ENCODE results near the gene SLC7A11. TPM values are rescaled to one million over a fixed set of nuclear protein-coding genes. Genes with fewer than 3 reads are reported as not detected.

The SLC7A11 gene
- total and polyA plus RNA-seq, 7 experiments from 2014 or later, result 0.21 to 2.8 (median 0.54) TPM; not detected in 2

GRCh38 chr4:138182838-138183426, 59.2 kb downstream of the SLC7A11 start:
- intact Hi-C loops (cut with micrococcal nuclease), result no loop called here
- no peaks in the 10 kb centered on the region for H3K36me3 ChIP-seq (ENCODE audit: control insufficient read depth in 2 of 3, insufficient read depth in 3 of 3, low read length in 3 of 3)
- no peaks in the 10 kb centered on the region for H3K4me1 Mint-ChIP-seq
- no peak overlapping the region for H3K27ac Mint-ChIP-seq
- H3K27me3 Mint-ChIP-seq, result peaks cover 0 to 6% (median 0%) of the 10 kb centered on the region in 5 donors
- DNase-seq (no peak), ATAC-seq (no peak)
- ChIA-PET CTCF (no interaction called here), POLR2A (no interaction called here)
- H3K9me3 ChIP-seq (ENCODE audit: control insufficient read depth in 2 of 3, low read length in 3 of 3), result no peaks in the 10 kb centered on the region
- no peaks in the 10 kb centered on the region for H3K27me3 ChIP-seq (ENCODE audit: control insufficient read depth in 2 of 2, insufficient read depth in 2 of 2, low read length in 2 of 2)
- peaks cover 0 to 10% (median 0%) of the 10 kb centered on the region in 5 donors for H3K36me3 Mint-ChIP-seq
- H3K9me3 Mint-ChIP-seq, result peaks cover 0 to 6% (median 0%) of the 10 kb centered on the region in 11 donors
- no peaks in the 10 kb centered on the region for H3K4me1 ChIP-seq (ENCODE audit: control insufficient read depth in 2 of 2, insufficient read depth in 2 of 2, low read length in 2 of 2)
- no peak overlapping the region for H3K4me3 ChIP-seq (ENCODE audit: low read length)
- H3K27ac ChIP-seq (ENCODE audit: low read depth, low read length), result no peak overlapping the region
- no peak overlapping the region for H3K4me3 Mint-ChIP-seq

GRCh38 chr4:138181287-138181686, 60.9 kb downstream of the SLC7A11 start:
- peaks cover 0 to 4% (median 0%) of the 10 kb centered on the region in 5 donors for H3K27me3 Mint-ChIP-seq
- no peak for DNase-seq
- Histone ChIP-seq H3K27me3 (ENCODE audit: control insufficient read depth in 2 of 2, insufficient read depth in 2 of 2, low read length in 2 of 2) (no peaks in the 10 kb centered on the region), H3K36me3 (ENCODE audit: control insufficient read depth in 2 of 3, insufficient read depth in 3 of 3, low read length in 3 of 3) (no peaks in the 10 kb centered on the region), H3K4me3 (ENCODE audit: low read length) (no peak overlapping the region), H3K4me1 (ENCODE audit: control insufficient read depth in 2 of 2, insufficient read depth in 2 of 2, low read length in 2 of 2) (no peaks in the 10 kb centered on the region), H3K9me3 (ENCODE audit: control insufficient read depth in 2 of 3, low read length in 3 of 3) (no peaks in the 10 kb centered on the region), H3K27ac (ENCODE audit: low read depth, low read length) (no peak overlapping the region)
- ATAC-seq, result no peak
- peaks cover 0 to 12% (median 0%) of the 10 kb centered on the region in 5 donors for H3K36me3 Mint-ChIP-seq
- CTCF ChIA-PET, result no interaction called here
- POLR2A ChIA-PET, result no interaction called here
- no peaks in the 10 kb centered on the region for H3K4me1 Mint-ChIP-seq
- H3K4me3 Mint-ChIP-seq, result no peak overlapping the region
- no peak overlapping the region for H3K27ac Mint-ChIP-seq
- H3K9me3 Mint-ChIP-seq, result peaks cover 0 to 6% (median 0%) of the 10 kb centered on the region in 11 donors
- intact Hi-C loops (cut with micrococcal nuclease), result no loop called here

GRCh38 chr4:138178566-138178965, 63.6 kb downstream of the SLC7A11 start:
- H3K27ac ChIP-seq (ENCODE audit: low read depth, low read length), result no peak overlapping the region
- ATAC-seq (no peak), DNase-seq (no peak)
- H3K9me3 ChIP-seq (ENCODE audit: control insufficient read depth in 2 of 3, low read length in 3 of 3), result no peaks in the 10 kb centered on the region
- H3K36me3 Mint-ChIP-seq, result peaks cover 0 to 12% (median 0%) of the 10 kb centered on the region in 5 donors
- no peak overlapping the region for H3K27ac Mint-ChIP-seq
- H3K4me1 ChIP-seq (ENCODE audit: control insufficient read depth in 2 of 2, insufficient read depth in 2 of 2, low read length in 2 of 2), result no peaks in the 10 kb centered on the region
- intact Hi-C loops (cut with micrococcal nuclease), result no loop called here
- CTCF ChIA-PET, result no interaction called here
- peaks cover 0 to 4% (median 0%) of the 10 kb centered on the region in 5 donors for H3K27me3 Mint-ChIP-seq
- no peaks in the 10 kb centered on the region for H3K27me3 ChIP-seq (ENCODE audit: control insufficient read depth in 2 of 2, insufficient read depth in 2 of 2, low read length in 2 of 2)
- H3K36me3 ChIP-seq (ENCODE audit: control insufficient read depth in 2 of 3, insufficient read depth in 3 of 3, low read length in 3 of 3), result no peaks in the 10 kb centered on the region
- no peak overlapping the region for H3K4me3 Mint-ChIP-seq
- no peak overlapping the region for H3K4me3 ChIP-seq (ENCODE audit: low read length)
- H3K4me1 Mint-ChIP-seq, result no peaks in the 10 kb centered on the region
- POLR2A ChIA-PET, result no interaction called here
- H3K9me3 Mint-ChIP-seq, result peaks cover 0 to 6% (median 0%) of the 10 kb centered on the region in 11 donors

- intact Hi-C loops (cut with micrococcal nuclease), result no loop called here
- CTCF ChIA-PET, result no interaction called here
- Mint-ChIP-seq H3K27me3 (peaks cover 0 to 4% (median 0%) of the 10 kb centered on the region in 5 donors), H3K9me3 (peaks cover 0 to 6% (median 0%) of the 10 kb centered on the region in 11 donors), H3K4me3 (no peak overlapping the region), H3K27ac (no peak overlapping the region), H3K4me1 (no peaks in the 10 kb centered on the region), H3K36me3 (peaks cover 0 to 12% (median 0%) of the 10 kb centered on the region in 5 donors)
- Histone ChIP-seq H3K4me1 (ENCODE audit: control insufficient read depth in 2 of 2, insufficient read depth in 2 of 2, low read length in 2 of 2) (no peaks in the 10 kb centered on the region), H3K36me3 (ENCODE audit: control insufficient read depth in 2 of 3, insufficient read depth in 3 of 3, low read length in 3 of 3) (no peaks in the 10 kb centered on the region), H3K27me3 (ENCODE audit: control insufficient read depth in 2 of 2, insufficient read depth in 2 of 2, low read length in 2 of 2) (no peaks in the 10 kb centered on the region), H3K4me3 (ENCODE audit: low read length) (no peak overlapping the region), H3K9me3 (ENCODE audit: control insufficient read depth in 2 of 3, low read length in 3 of 3) (no peaks in the 10 kb centered on the region), H3K27ac (ENCODE audit: low read depth, low read length) (no peak overlapping the region)
- POLR2A ChIA-PET, result no interaction called here
- DNase-seq (no peak), ATAC-seq (no peak)
Observed at GRCh38 chr4:138177278-138177968, 64.7 kb downstream of the SLC7A11 start.

- ChIA-PET CTCF (no interaction called here), POLR2A (no interaction called here)
- ATAC-seq (no peak), DNase-seq (no peak)
- H3K9me3 ChIP-seq (ENCODE audit: control insufficient read depth in 2 of 3, low read length in 3 of 3), result no peaks in the 10 kb centered on the region
- intact Hi-C loops (cut with micrococcal nuclease), result no loop called here
- Mint-ChIP-seq H3K4me3 (no peak overlapping the region), H3K4me1 (no peaks in the 10 kb centered on the region), H3K27me3 (no peaks in the 10 kb centered on the region), H3K9me3 (peaks cover 0 to 5% (median 0%) of the 10 kb centered on the region in 11 donors), H3K36me3 (peaks cover 0 to 7% (median 0%) of the 10 kb centered on the region in 5 donors), H3K27ac (no peak overlapping the region)
- no peaks in the 10 kb centered on the region for H3K27me3 ChIP-seq (ENCODE audit: control insufficient read depth in 2 of 2, insufficient read depth in 2 of 2, low read length in 2 of 2)
- H3K4me3 ChIP-seq (ENCODE audit: low read length), result no peak overlapping the region
- no peaks in the 10 kb centered on the region for H3K36me3 ChIP-seq (ENCODE audit: control insufficient read depth in 2 of 3, insufficient read depth in 3 of 3, low read length in 3 of 3)
- no peaks in the 10 kb centered on the region for H3K4me1 ChIP-seq (ENCODE audit: control insufficient read depth in 2 of 2, insufficient read depth in 2 of 2, low read length in 2 of 2)
- H3K27ac ChIP-seq (ENCODE audit: low read depth, low read length), result no peak overlapping the region
Observed at GRCh38 chr4:138174981-138175794, 67.0 kb downstream of the SLC7A11 start.

GRCh38 chr4:138164208-138164607, 77.9 kb downstream of the SLC7A11 start:
- Histone ChIP-seq H3K27me3 (ENCODE audit: control insufficient read depth in 2 of 2, insufficient read depth in 2 of 2, low read length in 2 of 2) (no peaks in the 10 kb centered on the region), H3K27ac (ENCODE audit: low read depth, low read length) (no peak overlapping the region), H3K9me3 (ENCODE audit: control insufficient read depth in 2 of 3, low read length in 3 of 3) (no peaks in the 10 kb centered on the region), H3K36me3 (ENCODE audit: control insufficient read depth in 2 of 3, insufficient read depth in 3 of 3, low read length in 3 of 3) (no peaks in the 10 kb centered on the region), H3K4me1 (ENCODE audit: control insufficient read depth in 2 of 2, insufficient read depth in 2 of 2, low read length in 2 of 2) (no peaks in the 10 kb centered on the region), H3K4me3 (ENCODE audit: low read length) (no peak overlapping the region)
- DNase-seq (no peak), ATAC-seq (no peak)
- Mint-ChIP-seq H3K36me3 (no peaks in the 10 kb centered on the region), H3K4me1 (no peaks in the 10 kb centered on the region), H3K4me3 (no peak overlapping the region), H3K9me3 (peaks cover 0 to 5% (median 0%) of the 10 kb centered on the region in 11 donors), H3K27ac (no peak overlapping the region), H3K27me3 (no peaks in the 10 kb centered on the region)
- ChIA-PET POLR2A (no interaction called here), CTCF (no interaction called here)
- intact Hi-C loops (cut with micrococcal nuclease), result no loop called here

Data from naive thymus-derived CD4-positive, alpha-beta T cell (primary cell).